ENCODE data around the gene ARHGEF1.
"Not testable (repeated sequence)": the region's sequence is repeated elsewhere in the genome, so short reads cannot be mapped to it uniquely, and the experiment has no call there.

The ARHGEF1 gene

GRCh38 chr19:41906916-41907680, 24.1 kb downstream of the ARHGEF1 start:
- DNase-seq: no peak

- no peak for DNase-seq
These were observed 25.1 kb downstream of the ARHGEF1 start for GRCh38 chr19:41907994-41908615.

GRCh38 chr19:41908724-41909464, 25.9 kb downstream of the ARHGEF1 start:
- no peak for DNase-seq

- no peak for DNase-seq
These were observed 26.7 kb downstream of the ARHGEF1 start for GRCh38 chr19:41909706-41910105.

DNA sequence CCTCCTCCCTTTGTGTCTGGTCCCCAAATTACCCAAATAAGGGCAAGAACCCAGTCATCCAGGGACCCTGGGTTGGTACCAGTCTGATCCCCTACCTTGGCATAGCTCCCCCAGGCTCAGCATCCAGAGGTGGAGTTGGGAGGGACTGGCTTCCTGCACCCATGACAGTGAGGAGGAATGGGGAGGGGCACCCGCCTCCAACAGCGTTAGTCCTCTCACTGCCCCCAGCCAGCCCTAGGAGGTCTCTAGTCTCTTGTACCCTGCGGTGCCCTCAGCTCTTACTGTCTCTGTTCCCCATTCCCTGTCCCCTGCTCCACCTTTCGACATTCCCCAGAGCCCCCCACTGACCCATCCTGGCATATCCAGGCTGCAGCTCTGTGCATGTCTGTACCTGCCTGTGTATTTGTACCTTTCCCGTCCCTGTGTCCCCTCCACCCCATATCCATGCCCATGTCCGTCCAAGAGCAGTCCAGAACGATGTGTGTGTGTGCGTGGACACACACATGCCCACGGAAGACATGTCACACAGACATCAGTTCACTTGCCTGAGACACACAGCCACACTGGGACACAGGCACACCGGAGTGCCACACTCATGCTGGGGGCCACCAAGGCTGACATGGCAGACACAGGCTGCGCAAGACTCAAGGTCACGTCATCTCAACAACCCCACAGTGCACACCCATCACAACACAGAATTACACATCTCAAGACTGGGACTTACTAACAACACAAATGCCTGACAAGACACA, 27.4 kb downstream of the ARHGEF1 start:
- DNase-seq: no peak

GRCh38 chr19:41910992-41911888, 28.3 kb downstream of the ARHGEF1 start:
- DNase-seq: no peak

- DNase-seq: no peak
These were observed 29.1 kb downstream of the ARHGEF1 start for GRCh38 chr19:41911889-41912731.

DNA sequence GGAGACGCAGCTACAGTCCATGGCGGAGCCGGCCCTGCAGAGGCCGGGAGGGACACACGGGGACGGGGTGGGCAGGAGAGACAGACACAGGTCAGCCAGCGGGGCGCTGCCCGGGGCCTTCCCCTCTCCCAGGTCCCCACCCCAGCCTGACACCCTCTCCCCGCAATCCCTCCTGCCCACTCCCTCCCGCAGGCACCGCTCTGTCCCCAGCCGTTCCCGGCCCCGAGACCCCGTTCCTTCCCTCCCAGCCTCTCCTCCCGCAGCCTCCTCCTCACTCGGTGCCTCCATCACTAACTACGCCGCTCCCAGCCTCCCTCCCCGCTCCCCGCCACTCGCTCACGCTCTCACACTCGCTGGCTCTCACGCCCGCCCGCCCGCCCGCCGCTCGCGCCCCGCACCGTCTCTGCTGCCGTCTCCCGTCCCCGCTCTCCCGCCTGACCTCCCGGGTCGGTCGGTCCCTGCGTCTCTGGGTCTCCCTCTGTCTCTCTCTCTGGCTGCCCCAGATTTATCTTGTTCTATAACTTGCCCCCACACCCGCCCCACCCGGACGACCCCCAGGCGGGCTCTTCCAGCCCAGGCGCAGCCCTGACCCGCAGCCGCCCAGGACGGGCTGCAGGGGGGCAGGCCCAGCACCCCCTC, 30.0 kb downstream of the ARHGEF1 start:
- DNase-seq: no peak

DNA sequence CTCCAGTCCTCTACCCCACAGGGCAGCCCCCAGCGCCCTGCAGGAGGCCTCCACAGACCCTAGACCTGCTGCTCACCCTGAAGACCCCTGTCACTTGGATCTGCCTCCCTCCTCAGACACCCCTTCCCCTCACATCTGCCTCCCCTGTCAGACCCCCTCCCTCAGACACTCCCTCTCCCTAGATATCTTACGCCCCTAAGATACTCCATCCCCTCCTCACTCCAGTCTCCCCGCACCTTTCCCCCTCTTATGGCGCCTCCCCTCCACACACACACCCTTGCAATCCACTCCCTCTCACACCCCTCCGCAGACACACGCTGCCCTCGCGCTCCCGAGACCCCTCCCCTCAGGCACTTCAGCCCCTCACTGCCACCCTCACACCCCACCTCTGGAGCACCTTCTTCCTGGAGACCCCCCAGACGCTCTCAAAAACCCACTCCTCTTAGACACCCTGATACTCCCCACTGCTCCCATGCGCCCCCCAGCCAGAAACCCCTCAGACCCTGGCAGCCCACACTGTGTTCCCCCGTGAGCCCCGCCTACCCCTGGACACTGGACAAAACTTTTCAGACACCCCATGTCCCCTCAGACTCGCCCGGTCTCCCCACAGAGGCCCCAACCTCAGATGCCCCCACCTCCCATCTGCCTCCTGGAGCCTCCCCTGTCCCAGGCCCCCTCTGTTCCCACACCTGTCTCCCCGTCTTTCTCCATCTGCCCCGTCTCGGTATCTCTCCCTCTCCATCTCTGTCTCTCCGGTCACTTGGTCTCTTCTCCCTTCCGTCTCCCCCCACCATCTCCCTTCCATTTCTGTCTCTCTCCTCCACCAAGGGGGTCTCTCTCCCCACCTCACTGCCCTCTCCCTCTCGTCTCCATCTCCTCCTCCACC, 30.8 kb downstream of the ARHGEF1 start:
- DNase-seq: no peak

- DNase-seq: not testable (repeated sequence)
These were observed 31.4 kb downstream of the ARHGEF1 start for GRCh38 chr19:41914424-41914834.

DNA sequence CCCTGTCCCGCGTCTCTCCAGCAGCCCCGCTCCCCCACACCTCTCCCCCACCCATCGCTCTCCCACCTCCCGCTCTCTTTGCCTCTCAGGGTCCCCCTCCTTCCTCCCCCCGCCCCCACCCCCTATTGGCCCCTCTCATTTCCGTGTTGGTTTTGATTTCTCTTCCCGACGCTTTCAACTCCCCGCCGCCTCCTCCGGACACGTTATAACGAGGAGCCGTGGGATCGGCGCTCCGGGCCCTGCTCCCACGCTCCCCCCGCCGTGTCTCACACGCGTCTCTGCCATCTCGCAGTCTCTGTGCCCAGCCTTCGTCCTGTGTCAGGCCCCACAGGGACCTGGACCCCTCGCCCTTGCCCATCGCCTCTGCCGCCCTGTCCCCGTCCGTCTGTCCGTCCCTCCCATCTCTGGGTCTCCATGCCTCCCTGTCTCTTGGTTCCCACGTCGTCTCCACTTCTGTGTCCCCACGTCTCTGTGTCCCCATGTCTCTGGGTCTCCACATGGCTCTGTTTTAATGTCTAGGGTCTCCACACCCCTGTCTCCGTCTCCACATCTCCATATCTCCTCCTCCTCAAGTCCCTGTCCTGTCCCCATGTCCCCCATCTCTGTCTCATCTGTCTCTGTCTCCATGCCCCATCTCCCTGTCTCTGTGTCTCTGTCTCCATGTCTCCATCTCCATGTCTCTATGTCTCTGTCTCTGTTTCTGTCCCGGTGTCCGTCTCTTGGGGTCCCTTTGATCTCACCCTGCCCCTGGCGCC, 32.2 kb downstream of the ARHGEF1 start:
- DNase-seq: no peak

DNA sequence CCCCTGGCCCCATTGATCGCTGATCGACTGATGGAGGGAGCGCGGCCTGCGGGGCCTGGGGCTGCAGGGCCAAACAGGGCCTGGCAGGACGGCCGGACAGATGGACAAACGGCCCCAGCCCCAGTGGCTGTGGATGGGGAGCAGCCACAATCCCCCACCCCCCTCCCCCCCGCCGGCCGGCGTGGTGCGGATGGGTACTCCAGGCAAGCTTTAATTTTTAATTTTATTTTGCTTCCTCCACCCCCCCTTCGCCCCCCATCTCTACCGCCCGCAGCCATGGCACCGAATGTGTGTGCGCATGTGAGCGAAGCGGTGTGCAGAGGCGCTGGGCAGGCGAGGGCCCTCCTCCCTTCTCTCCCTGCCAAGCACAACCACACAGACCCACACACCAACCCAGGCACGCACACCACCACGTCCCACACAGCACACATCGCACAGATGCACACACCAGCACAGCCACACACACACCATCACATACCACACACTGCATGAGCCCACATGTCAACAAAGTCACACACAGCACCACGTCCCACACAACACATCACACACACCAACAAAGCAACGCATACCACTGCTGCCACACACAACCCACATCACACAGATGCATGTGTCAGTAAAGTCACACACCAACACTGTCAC, 32.9 kb downstream of the ARHGEF1 start:
- DNase-seq: no peak

- DNase-seq: no peak
These were observed 34.7 kb downstream of the ARHGEF1 start for GRCh38 chr19:41917676-41918075.

- DNase-seq: no peak
These were observed 35.1 kb downstream of the ARHGEF1 start for GRCh38 chr19:41918095-41918494.

- no peak for DNase-seq
These were observed 35.8 kb downstream of the ARHGEF1 start for GRCh38 chr19:41918653-41919244.

- no peak for DNase-seq
These were observed 37.1 kb downstream of the ARHGEF1 start for GRCh38 chr19:41919948-41920712.

All from NCI-H524 (cell line).